Measurements from ENCODE around the gene QTRT2.

DNA sequence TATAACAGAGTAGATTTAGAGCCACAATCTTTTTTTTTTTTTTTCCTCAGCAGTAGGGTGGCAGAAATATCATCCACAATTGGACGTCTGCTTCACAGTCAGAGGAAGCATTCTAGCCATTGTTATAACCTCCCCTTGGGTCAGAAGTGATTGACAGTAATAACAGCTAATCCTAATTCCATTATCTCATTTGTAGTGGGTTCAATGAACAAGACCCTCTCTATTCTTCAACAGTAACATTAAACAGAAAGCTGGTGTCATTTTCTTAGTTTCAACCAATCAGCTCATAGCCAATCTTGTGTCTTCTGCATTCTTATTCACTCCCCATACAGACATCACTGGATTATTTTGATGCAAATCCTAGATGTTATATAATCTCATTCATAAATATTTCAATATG is 44.6 kb downstream of the QTRT2 start:
- TF ChIP-seq, protein P1, sequence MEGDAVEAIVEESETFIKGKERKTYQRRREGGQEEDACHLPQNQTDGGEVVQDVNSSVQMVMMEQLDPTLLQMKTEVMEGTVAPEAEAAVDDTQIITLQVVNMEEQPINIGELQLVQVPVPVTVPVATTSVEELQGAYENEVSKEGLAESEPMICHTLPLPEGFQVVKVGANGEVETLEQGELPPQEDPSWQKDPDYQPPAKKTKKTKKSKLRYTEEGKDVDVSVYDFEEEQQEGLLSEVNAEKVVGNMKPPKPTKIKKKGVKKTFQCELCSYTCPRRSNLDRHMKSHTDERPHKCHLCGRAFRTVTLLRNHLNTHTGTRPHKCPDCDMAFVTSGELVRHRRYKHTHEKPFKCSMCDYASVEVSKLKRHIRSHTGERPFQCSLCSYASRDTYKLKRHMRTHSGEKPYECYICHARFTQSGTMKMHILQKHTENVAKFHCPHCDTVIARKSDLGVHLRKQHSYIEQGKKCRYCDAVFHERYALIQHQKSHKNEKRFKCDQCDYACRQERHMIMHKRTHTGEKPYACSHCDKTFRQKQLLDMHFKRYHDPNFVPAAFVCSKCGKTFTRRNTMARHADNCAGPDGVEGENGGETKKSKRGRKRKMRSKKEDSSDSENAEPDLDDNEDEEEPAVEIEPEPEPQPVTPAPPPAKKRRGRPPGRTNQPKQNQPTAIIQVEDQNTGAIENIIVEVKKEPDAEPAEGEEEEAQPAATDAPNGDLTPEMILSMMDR (conservative IDR thresholded peaks at IDR 0.05; ENCODE audit: low read length): no peak
- no peak for TF ChIP-seq EZH2phosphoT487 (IDR thresholded peaks at IDR 0.05; ENCODE audit: borderline replicate concordance, low read depth, low read length)

All from OCI-LY7 (cell line).